NCI-H345 treated with DMSO at 0.1 percent for 48 hours (cell line): ENCODE results near the gene NOMO2.
"Not testable (repeated sequence)": the region's sequence is repeated elsewhere in the genome, so short reads cannot be mapped to it uniquely, and the experiment has no call there.

ENCODE experiments used
- DNase-seq: peaks from one replicate; lab custom pipeline; 2025; ENCODE audit not compliant: unreplicated experiment; lab: John Stamatoyannopoulos, UW

Gene NOMO2, protein sequence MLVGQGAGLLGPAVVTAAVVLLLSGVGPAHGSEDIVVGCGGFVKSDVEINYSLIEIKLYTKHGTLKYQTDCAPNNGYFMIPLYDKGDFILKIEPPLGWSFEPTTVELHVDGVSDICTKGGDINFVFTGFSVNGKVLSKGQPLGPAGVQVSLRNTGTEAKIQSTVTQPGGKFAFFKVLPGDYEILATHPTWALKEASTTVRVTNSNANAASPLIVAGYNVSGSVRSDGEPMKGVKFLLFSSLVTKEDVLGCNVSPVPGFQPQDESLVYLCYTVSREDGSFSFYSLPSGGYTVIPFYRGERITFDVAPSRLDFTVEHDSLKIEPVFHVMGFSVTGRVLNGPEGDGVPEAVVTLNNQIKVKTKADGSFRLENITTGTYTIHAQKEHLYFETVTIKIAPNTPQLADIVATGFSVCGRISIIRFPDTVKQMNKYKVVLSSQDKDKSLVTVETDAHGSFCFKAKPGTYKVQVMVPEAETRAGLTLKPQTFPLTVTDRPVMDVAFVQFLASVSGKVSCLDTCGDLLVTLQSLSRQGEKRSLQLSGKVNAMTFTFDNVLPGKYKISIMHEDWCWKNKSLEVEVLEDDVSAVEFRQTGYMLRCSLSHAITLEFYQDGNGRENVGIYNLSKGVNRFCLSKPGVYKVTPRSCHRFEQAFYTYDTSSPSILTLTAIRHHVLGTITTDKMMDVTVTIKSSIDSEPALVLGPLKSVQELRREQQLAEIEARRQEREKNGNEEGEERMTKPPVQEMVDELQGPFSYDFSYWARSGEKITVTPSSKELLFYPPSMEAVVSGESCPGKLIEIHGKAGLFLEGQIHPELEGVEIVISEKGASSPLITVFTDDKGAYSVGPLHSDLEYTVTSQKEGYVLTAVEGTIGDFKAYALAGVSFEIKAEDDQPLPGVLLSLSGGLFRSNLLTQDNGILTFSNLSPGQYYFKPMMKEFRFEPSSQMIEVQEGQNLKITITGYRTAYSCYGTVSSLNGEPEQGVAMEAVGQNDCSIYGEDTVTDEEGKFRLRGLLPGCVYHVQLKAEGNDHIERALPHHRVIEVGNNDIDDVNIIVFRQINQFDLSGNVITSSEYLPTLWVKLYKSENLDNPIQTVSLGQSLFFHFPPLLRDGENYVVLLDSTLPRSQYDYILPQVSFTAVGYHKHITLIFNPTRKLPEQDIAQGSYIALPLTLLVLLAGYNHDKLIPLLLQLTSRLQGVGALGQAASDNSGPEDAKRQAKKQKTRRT

DNA sequence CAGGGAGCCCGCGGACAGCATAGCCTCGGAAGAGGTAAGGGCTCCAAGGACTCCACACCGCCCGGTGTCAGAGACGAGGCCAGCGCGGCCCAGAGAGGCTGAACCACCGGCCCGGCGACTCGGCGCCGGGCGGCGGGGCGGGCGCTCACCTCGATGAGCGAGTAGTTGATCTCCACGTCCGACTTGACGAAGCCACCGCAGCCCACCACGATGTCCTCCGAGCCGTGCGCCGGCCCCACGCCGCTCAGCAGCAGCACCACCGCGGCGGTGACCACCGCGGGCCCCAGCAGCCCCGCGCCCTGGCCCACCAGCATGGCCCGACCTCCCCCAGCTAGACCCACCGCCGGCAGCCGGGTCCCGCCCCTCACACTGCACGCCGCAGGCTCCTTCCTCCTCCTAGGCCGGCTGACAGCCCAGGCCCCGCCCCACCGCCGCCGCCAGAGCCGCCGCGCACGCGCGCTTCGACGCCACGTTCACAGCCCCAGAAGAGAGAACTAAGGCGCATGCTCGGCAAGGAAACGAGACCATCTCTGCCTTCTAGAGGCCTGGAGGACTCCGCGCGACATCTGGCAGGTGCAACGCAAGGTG is at the start of gene NOMO2:
NOMO2 (minus strand) TSS at position 371 of the 588 bp plus-strand sequence; CDS start at position 314, 57 bp downstream.
- DNase-seq = not testable (repeated sequence)

DNA sequence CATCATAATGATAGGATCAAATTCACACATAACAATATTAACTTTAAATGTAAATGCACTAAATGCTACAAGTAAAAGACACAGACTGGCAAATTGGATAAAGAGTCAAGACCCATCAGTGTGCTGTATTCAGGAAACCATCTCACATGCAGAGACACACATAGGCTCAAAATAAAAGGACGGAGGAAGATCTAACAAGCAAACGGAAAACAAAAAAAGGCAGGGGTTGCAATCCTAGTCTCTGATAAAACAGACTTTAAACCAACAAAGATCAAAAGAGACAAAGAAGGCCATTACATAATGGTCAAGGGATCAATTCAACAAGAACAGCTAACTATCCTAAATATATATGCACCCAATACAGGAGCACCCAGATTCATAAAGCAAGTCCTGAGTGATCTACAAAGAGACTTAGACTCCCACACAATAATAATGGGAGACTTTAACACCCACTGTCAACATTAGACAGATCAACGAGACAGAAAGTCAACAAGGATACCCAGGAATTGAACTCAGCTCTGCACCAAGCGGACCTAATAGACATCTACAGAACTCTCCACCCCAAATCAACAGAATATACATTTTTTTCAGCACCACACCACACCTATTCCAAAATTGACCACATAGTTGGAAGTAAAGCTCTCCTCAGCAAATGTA is 48.4 kb upstream of the NOMO2 start:
- DNase-seq = not testable (repeated sequence)

DNA sequence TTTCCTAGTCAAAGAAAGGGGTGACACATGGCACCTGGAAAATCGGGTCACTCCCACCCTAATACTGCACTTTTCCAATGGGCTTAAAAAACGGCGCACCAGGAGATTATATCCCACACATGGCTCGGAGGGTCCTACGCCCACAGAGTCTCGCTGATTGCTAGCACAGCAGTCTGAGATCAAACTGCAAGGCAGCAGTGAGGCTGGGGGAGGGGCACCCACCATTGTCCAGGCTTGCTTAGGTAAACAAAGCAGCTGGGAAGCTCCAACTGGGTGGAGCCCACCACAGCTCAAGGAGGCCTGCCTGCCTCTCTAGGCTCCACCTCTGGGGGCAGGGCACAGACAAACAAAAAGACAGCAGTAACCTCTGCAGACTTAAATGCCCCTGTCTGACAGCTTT is 46.4 kb upstream of the NOMO2 start:
- not testable (repeated sequence) for DNase-seq

DNA sequence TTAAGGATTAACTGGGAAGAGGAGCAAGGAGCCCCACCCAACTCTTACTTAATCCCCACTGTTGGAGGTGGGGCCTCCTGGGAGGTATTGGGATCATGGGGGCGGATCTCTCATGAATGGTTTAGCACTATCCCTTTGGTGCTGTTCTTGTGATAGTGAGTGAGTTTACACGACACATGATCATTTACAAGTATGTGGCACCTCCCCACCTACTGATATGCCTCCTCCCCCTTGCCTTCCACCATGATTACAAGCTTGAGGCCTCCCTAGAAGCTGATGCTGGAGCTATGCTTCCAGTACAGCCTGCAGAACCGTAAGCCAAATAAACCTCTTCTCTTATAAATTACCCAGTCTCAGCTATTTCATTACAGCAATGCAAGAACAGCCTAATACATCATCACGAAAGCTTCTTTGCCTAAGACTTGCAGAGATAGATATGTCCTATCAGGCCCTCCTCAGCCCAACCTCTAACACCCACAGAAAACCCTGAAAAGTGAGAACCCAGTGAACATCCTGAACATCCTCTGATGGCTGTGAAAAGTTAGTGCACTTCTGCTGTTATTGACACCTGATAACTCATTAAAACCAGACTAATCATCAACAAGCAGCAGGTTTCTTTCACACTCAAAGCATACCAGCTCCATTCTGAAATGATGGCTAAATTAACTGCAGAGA is 41.8 kb upstream of the NOMO2 start:
- DNase-seq = not testable (repeated sequence)

DNA sequence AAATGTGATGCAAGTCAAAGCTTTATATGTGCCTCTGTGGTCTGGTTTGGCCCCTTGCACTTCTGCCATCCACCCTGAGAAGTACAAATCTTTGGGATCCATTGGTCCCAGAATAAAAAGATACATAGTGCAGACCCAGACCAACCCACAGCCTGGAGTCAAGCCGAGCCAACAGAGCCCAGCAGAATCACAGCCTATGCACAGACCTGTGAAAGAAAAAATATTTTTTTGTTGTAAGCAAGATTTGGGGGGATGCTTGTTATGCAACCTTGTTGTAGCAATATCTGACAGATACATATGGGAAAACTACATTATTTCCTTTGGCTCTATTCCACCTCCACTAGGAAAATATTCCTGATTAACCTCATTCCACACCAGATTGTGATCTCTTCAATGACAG is 36.7 kb upstream of the NOMO2 start:
- not testable (repeated sequence) for DNase-seq

DNA sequence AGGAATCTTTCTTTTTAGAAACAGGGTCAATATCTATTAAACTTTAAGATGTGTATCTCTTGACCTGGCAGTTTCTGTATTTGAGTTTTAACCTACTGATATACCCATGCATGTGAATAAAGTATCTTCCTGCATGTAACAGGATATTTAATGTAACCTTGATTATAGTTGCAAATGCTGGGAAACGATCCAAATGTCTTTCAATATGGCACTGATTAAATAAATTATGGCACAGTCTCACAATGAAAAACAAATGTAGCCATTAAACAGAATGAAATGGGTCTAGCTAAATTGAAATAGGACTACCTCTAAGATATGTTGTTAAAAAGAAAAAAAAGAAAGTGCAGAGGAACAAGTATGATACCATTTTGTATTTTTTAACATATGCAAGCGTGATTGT is 35.8 kb upstream of the NOMO2 start:
- not testable (repeated sequence) for DNase-seq

DNA sequence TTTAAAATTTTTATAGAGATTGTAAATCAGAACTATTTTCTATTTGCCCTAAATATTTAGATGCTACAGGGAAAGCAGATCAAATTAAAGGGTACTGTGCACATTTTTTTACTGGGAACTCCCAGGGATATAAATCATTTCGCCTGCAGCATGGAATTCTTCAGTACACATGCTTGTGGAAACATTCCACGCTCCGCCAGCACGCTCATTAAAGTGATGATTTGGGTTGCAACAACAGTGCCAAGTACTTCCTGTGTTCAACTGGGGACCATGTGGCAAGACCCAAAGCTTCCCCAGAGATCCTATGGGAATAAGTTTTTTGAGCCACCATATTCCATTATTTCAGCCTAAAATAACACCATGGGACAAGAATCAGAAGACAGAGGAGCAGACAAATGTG is 35.4 kb upstream of the NOMO2 start:
- DNase-seq = not testable (repeated sequence)

DNA sequence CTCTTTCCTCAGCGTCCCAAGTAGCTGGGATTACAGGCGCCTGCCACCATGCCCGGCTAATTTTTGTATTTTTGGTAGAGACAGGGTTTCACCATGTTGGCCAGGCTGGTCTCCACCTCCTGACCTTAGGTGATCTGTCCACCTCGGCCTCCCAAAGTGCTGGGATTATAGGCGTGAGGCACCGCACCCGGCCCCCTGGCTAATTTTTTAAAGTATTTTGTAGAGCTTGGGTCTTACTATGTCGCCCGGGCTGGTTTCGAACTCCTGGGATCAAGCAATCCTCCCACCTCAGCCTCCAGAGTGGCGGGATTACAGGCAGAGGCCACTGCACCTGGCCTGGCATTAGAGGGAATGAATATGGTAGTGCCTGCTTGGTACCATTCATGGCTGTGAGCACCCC is 33.9 kb upstream of the NOMO2 start:
- DNase-seq = not testable (repeated sequence)

DNA sequence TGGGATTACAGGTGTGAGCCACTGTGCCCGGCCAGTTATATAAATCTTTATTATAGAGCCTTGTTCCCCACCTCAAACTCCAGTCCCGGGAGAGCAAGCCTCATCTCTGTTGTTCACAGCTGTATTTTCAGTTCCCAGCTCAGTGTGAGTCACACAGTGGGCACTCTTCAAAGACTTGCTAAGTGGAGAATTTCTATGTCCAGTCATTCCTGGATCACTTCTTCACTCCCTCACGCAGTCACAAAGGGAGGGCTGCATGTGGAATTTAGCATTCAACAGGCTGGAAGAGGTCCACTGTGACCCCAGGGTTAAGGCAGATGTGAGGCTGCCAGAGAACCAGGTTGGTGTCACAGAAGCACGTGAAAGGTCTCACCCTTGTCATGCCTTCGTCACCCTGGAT is 33.0 kb upstream of the NOMO2 start:
- DNase-seq = not testable (repeated sequence)

DNA sequence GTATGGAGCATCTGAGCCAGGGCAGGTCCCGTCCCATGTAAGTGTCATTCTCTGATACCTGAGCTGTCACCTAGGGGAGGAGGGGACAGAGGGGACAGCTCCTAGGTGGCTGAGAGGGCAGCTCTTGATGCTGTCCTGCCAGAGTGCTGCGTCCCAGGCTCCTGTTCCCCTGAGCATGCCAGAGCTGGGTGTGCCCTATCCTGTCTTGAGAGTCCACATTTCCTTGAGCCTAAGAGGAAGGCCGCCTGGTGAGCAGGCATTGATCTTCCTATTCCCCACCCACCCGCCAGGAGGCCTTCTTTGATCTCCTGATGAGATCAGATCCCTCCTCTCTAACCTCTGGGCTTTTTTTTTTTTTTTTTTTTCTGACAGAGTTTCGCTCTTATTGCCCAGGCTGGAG is 32.0 kb upstream of the NOMO2 start:
- DNase-seq = not testable (repeated sequence)

DNA sequence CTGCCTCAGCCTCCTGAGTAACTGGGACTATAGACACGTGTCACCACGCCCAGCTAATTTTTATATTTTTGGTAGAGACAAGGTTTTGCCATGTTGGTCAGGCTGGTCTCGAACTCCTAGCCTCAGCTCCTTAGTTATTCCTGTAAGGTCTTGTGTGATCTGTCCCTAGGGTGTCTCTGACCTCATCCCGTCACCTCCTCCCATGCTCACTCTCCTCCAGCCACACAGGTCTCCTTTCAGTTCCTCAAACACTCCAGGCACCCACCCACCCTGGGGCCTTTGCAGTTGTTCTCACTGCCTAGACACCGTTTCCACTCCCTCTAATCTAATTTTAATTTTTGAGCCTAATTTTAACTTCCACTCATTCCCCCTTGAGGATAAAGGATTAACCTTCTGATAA is 31.1 kb upstream of the NOMO2 start:
- not testable (repeated sequence) for DNase-seq

DNA sequence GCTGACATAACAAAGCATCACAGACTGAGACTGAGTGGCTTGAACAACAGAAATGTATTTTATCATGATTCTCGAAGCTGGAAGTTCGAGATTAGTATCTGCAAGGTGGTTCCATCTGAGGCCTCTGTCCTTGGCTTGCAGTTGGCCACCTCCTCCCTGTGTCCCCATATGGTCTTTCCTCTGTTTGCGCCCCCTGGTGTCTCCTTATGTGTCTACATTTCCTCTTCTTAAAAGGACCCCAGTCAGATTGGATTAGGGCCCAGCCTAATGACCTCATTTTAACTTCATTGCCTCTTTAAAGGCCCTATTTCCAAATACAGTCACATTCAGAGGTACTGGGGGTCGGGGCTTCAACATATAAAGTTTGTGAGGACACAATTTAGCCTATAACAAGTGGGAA is 30.0 kb upstream of the NOMO2 start:
- DNase-seq = not testable (repeated sequence)

DNA sequence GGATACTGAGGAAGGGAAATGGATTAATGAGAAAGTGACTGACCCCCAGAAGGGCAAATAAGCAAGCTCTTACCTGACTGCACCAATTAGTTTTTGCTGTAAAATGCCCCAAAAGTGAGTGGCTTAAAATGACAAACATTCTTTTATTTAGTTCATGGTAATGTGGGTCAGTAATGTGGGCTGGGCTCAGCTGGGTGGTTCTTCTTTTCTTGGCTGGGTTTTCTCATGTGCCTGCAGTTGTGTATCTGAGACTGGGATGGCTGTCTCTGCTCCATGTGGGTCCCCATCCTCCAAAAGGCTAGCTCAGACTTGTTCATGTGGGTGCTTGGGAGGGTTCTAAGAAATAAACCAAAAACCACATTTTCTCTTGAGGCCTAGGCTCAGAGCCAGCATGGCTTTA is 29.5 kb upstream of the NOMO2 start:
- DNase-seq = not testable (repeated sequence)

DNA sequence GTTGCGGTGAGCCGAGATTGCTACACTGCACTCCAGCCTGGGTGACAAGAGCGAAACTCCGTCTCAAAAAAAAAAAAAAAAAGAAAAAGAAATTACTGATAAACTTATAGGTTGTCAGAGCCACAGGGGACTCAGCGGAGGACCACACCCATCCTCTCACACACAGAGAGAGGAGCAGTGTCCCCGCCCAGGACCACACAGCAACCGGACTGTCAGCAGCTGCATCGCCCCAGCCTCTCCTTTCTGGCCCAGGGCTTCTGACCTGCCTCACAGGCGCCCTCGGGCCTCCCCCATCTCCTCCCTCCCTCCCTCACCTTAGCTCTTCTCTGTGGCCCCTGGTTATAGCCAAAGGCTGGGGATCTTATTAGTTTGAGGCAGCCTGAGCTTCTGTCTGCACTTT is 27.9 kb upstream of the NOMO2 start:
- not testable (repeated sequence) for DNase-seq

DNA sequence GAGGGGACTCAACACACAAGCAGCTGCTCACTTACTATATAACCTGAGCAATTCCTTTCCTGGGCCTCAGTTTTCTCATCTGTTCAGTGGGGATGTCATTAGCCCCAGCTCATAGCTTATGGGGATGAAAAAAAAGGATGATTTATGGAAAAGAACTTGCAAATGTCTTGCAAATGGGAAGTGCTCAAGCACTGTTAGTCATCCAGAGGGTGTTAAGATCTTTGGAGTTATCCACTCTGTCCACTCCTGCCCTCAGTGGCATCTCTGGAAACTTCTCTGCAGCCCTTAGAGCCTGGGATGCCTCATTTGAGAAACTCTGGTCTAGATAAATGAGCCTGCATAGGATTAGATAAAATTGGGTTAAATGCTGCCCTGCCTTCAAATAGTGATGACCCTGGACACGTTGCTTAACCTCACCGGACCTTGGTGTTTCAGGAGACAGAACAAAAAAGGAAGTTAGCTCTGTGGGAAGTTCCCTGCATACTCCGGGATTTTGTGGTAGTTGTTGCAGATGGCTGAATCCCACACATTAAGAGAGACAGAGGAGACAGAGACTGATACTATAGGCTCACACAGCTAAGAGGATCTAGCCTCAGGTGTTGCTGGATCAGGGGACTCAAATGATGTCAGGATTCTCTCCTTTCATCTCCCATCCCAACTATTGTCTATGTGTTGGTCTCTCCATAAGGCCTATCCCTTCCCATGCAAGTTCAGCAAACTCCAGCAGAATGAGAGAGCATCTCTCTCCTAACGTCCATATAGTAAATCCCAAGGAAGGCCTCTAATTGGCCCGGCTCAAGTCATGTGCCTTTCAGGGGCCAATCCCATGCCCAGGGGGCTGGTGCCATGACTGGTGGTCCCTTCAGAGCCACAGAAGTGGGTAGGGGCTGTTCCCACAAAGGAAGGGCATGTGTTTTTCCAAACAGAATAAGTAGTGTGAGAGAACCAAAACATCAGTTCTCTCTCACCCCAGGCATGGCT is 25.0 kb upstream of the NOMO2 start:
- not testable (repeated sequence) for DNase-seq

DNA sequence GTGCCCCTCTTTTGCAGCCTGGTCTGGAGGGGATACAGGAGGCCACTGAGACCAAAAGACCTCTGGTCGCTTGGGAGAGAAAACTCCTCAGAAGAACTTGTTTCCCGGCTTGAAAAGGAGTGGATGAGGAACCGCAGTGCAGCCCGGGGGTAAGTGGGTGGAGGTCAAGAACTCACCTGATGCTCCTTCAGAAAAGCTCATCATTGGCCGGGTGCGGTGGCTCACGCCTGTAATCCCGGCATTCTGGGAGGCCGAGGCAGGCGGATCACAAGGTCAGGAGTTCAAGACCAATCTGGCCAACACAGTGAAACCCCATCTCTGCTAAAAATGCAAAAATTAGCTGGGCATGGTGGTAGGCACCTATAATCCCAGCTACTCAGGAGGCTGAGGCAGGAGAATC is 23.9 kb upstream of the NOMO2 start:
- not testable (repeated sequence) for DNase-seq

DNA sequence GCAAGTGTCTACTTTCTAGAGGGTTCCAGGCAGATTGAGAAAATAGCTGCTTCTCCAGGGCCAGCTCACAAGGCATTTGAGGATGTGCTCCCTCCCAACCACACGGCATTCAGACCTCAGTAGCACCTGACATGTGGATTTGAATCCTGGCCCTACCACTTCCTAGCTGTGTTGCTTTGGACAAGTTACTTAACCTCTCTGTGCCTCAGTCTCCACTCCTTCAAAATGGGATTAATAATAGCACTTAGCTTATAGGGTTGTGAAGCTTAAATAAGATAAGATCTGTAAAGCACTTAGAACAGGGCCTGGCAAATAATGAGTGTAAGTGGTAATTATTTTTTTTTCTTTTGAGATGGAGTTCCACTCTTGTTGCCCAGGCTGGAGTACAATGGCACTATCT is 21.0 kb upstream of the NOMO2 start:
- no peak for DNase-seq

DNA sequence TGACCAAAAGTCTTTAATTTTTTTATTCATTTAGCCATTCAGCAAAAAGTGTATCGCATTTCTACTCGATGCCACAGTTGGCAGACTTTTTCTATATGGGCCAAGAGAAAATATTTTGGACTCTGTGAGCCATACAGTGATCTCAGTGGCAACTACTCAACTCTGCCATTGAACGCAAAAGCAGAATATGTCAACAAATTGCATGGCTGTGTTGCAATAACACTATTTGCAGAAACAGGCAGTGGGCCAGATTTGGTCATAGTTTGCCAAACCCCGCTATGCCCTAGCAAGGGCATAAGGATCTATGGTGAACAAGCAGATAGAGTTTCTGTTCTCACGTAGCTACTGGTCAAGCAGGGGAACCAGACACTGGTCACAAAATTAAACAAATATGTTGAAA is 18.5 kb upstream of the NOMO2 start:
- not testable (repeated sequence) for DNase-seq

DNA sequence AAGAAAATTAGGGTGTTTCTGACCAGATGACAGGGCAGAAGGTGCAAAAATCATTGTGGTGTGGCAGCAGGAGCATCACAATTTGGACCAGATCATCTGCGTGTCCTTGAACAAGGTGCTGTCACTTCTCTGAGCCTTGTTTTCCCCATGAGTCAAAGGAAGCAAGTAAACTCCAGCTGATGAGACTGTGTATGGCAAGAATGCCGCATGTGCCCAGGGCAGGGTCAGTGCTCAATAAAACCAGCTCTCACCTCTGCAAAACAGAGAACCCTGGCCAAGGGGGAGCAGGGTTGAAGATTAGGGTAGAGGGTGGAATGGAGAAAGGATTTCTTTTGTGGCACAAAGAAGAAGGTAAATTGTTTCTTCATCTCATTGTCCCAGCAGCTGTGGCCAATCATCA is 17.4 kb upstream of the NOMO2 start:
- DNase-seq = not testable (repeated sequence)
